Naive thymus-derived CD4-positive, alpha-beta T cell (primary cell): Measurements from ENCODE around the gene TLCD3A. TPM values are rescaled to one million over a fixed set of nuclear protein-coding genes. Genes with fewer than 3 reads are reported as not detected.

ENCODE experiments used
- ATAC-seq: fragments of 150-1000 bp; cut with Tn5 transposase; 2 replicates; pipeline ENCODE4 v1.10.0; 2021; ENCODE audit warnings: mild to moderate bottlenecking, moderate library complexity
- CTCF ChIA-PET: fragments of 350-600 bp; sonication (Branson Sonifier 250); formaldehyde crosslinking; loops from one replicate; lab custom pipeline; 2021; ENCODE audit warnings: antibody characterized with exemption; lab: Charles Lee
- POLR2A ChIA-PET: fragments of 350-600 bp; sonication (Branson Sonifier 250); formaldehyde crosslinking; loops from one replicate; lab custom pipeline; 2021; ENCODE audit warnings: antibody characterized with exemption, inconsistent platforms; lab: Charles Lee
- DNase-seq, 9 donors: peaks; one replicate each; pipeline versions ENCODE4 v3.0.0 to v3.0.0-alpha.2; 2020 to 2022; ENCODE audit warnings: mixed read lengths in 1 of 9
- H3K27ac ChIP-seq: one replicate; pipeline ENCODE4 v1.7.0; 2013; ENCODE audit warnings: mild to moderate bottlenecking, low read depth, low read length, moderate library complexity
- H3K27me3 ChIP-seq, 2 donors: one replicate each; pipeline ENCODE4 v1.7.0; 2013; ENCODE audit warnings: low read length in 2 of 2, mild to moderate bottlenecking in 2 of 2, moderate library complexity in 2 of 2; ENCODE audit not compliant: control insufficient read depth in 2 of 2, insufficient read depth in 2 of 2
- H3K36me3 ChIP-seq, 3 experiments: 1 replicate in 2 of 3; 2 replicates in 1 of 3; pipeline ENCODE4 v1.7.0; 2013; ENCODE audit warnings: low read length in 3 of 3, mild to moderate bottlenecking in 3 of 3, moderate library complexity in 1 of 3; ENCODE audit not compliant: insufficient read depth in 3 of 3, control insufficient read depth in 2 of 3
- H3K4me1 ChIP-seq, 2 donors: one replicate each; pipeline ENCODE4 v1.7.0; 2013; ENCODE audit warnings: low read length in 2 of 2, mild to moderate bottlenecking in 2 of 2, moderate library complexity in 1 of 2; ENCODE audit not compliant: control insufficient read depth in 2 of 2, insufficient read depth in 2 of 2
- H3K4me3 ChIP-seq: 2 replicates; pipeline ENCODE4 v1.7.0; 2013; ENCODE audit warnings: mild to moderate bottlenecking, low read length
- H3K9me3 ChIP-seq, 3 experiments: 1 replicate in 2 of 3; 2 replicates in 1 of 3; pipeline ENCODE4 v1.7.0; 2013; ENCODE audit warnings: low read length in 3 of 3; ENCODE audit not compliant: control insufficient read depth in 2 of 3
- H3K27ac Mint-ChIP-seq, 9 donors: one replicate each; pipeline ENCODE4 v1.8.0; 2020 to 2022; ENCODE audit warnings: mixed read lengths in 9 of 9, mild to moderate bottlenecking in 8 of 9, moderate library complexity in 5 of 9, inconsistent platforms in 2 of 9
- H3K27me3 Mint-ChIP-seq, 5 donors: one replicate each; pipeline ENCODE4 v1.8.0; 2021 to 2022; ENCODE audit warnings: mixed read lengths in 5 of 5, mild to moderate bottlenecking in 1 of 5
- H3K36me3 Mint-ChIP-seq, 5 donors: one replicate each; pipeline ENCODE4 v1.8.0; 2020 to 2022; ENCODE audit warnings: mixed read lengths in 5 of 5, mild to moderate bottlenecking in 3 of 5, inconsistent platforms in 1 of 5
- H3K4me1 Mint-ChIP-seq, 7 donors: one replicate each; pipeline ENCODE4 v1.8.0; 2020 to 2022; ENCODE audit warnings: mixed read lengths in 7 of 7, mild to moderate bottlenecking in 3 of 7, inconsistent platforms in 1 of 7
- H3K4me3 Mint-ChIP-seq, 10 donors: one replicate each; pipeline ENCODE4 v1.8.0; 2020 to 2022; ENCODE audit warnings: mild to moderate bottlenecking in 10 of 10, mixed read lengths in 10 of 10, moderate library complexity in 6 of 10, inconsistent platforms in 2 of 10
- H3K9me3 Mint-ChIP-seq, 11 donors: one replicate each; pipeline ENCODE4 v1.8.0; 2020 to 2022; ENCODE audit warnings: mixed read lengths in 11 of 11, mild to moderate bottlenecking in 4 of 11, inconsistent platforms in 1 of 11, moderate library complexity in 1 of 11
- intact Hi-C, 2 donors: fragments of 100-400 bp; cut with micrococcal nuclease; formaldehyde crosslinking; loops; one replicate each; pipeline ENCODE4 v1.15.1; 2023
- polyA plus RNA-seq, 2 donors: library from polyadenylated mRNA; unstranded; fragments of 300-500 nt; fragmentation: Illumina TruSeq; gene quantifications; one replicate each; pipeline ENCODE4 v1.2.3, GENCODE V29; 2021
- total RNA-seq, 6 experiments: library from RNA in 5 of 6; stranded (reverse) in 5 of 6; gene quantifications; 1 replicate in 5 of 6; 2 replicates in 1 of 6; pipeline ENCODE4 v1.2.3 and lab custom pipeline; 2021 to 2026

TLCD3A gene
- total and polyA plus RNA-seq, 7 experiments from 2014 or later = 0.36 to 21.5 (median 1.0) TPM; not detected in 1

GRCh38 chr17:721540-721937 is 10.9 kb upstream of the TLCD3A start:
- DNase-seq (no peak), ATAC-seq (no peak)
- intact Hi-C loops = no loop called here
- Mint-ChIP-seq H3K4me3 (no peak overlapping the region), H3K4me1 (peaks cover 0 to 10% (median 6%) of the 10 kb centered on the region in 7 donors), H3K36me3 (peaks cover 0 to 4% (median 0%) of the 10 kb centered on the region in 5 donors), H3K9me3 (peaks cover 0 to 3% (median 0%) of the 10 kb centered on the region in 11 donors), H3K27me3 (peaks cover 0 to 2% (median 0%) of the 10 kb centered on the region in 5 donors), H3K27ac (no peak overlapping the region)
- H3K36me3 ChIP-seq = no peaks in the 10 kb centered on the region
- ChIA-PET POLR2A (no interaction called here), CTCF (no interaction called here)
- H3K4me1 ChIP-seq = no peaks in the 10 kb centered on the region
- H3K27ac ChIP-seq = no peak overlapping the region
- no peak overlapping the region for H3K4me3 ChIP-seq
- H3K27me3 ChIP-seq = no peaks in the 10 kb centered on the region
- H3K9me3 ChIP-seq = no peaks in the 10 kb centered on the region

DNA sequence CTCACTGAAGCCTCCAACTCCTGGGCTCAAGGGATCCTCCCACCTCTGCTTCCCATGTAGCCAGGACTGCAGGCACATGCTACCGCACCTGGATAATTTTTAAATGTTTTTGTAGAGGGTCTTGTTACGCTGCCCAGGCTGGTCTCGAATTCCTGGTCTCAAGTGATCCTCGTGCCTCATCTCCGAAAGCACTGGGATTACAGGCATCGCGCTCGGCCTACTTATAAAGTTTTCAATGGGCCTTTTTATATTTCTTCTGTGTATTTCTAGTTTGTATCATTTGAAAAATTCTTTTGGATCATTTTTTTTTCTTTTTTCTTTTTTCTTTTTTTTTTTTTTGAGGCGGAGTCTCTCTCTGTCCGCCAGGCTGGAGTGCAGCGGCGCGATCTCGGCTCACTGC is 7.3 kb upstream of the TLCD3A start:
- no peak overlapping the region for H3K27ac ChIP-seq
- H3K27ac Mint-ChIP-seq = no peak overlapping the region
- H3K36me3 Mint-ChIP-seq = no peaks in the 10 kb centered on the region
- H3K9me3 ChIP-seq = no peaks in the 10 kb centered on the region
- ChIA-PET CTCF (no interaction called here), POLR2A (no interaction called here)
- H3K4me1 ChIP-seq = no peaks in the 10 kb centered on the region
- peaks cover 0 to 6% (median 4%) of the 10 kb centered on the region in 5 donors for H3K27me3 Mint-ChIP-seq
- intact Hi-C loops = no loop called here
- DNase-seq = no peak
- H3K9me3 Mint-ChIP-seq = peaks cover 0 to 3% (median 0%) of the 10 kb centered on the region in 11 donors
- ATAC-seq = no peak
- H3K4me1 Mint-ChIP-seq = peaks cover 0 to 4% (median 0%) of the 10 kb centered on the region in 7 donors
- no peak overlapping the region for H3K4me3 ChIP-seq
- no peaks in the 10 kb centered on the region for H3K36me3 ChIP-seq
- no peaks in the 10 kb centered on the region for H3K27me3 ChIP-seq
- no peak overlapping the region for H3K4me3 Mint-ChIP-seq

- no peak overlapping the region for H3K4me3 Mint-ChIP-seq
- H3K27ac Mint-ChIP-seq = no peak overlapping the region
- peaks cover 3 to 7% (median 4%) of the 10 kb centered on the region in 5 donors for H3K27me3 Mint-ChIP-seq
- H3K4me1 ChIP-seq = no peaks in the 10 kb centered on the region
- ATAC-seq (no peak), DNase-seq (no peak)
- H3K4me3 ChIP-seq = no peak overlapping the region
- ChIA-PET CTCF (no interaction called here), POLR2A (no interaction called here)
- peaks cover 0 to 3% (median 0%) of the 10 kb centered on the region in 11 donors for H3K9me3 Mint-ChIP-seq
- intact Hi-C loops = no loop called here
- no peaks in the 10 kb centered on the region for H3K9me3 ChIP-seq
- H3K36me3 Mint-ChIP-seq = peaks cover 0 to 1% (median 0%) of the 10 kb centered on the region in 5 donors
- peaks cover 0 to 5% (median 0%) of the 10 kb centered on the region in 7 donors for H3K4me1 Mint-ChIP-seq
- no peaks in the 10 kb centered on the region for H3K36me3 ChIP-seq
- H3K27ac ChIP-seq = no peak overlapping the region
- H3K27me3 ChIP-seq = no peaks in the 10 kb centered on the region
These were observed 6.7 kb upstream of the TLCD3A start for GRCh38 chr17:725746-726145.

GRCh38 chr17:726271-726919 is 6.0 kb upstream of the TLCD3A start:
- intact Hi-C loops = no loop called here
- Histone ChIP-seq H3K4me1 (no peaks in the 10 kb centered on the region), H3K36me3 (no peaks in the 10 kb centered on the region), H3K27ac (no peak overlapping the region), H3K27me3 (no peaks in the 10 kb centered on the region), H3K9me3 (no peaks in the 10 kb centered on the region), H3K4me3 (no peak overlapping the region)
- Mint-ChIP-seq H3K9me3 (peaks cover 0 to 3% (median 0%) of the 10 kb centered on the region in 11 donors), H3K27ac (no peak overlapping the region), H3K27me3 (peaks cover 3 to 7% (median 4%) of the 10 kb centered on the region in 5 donors), H3K4me1 (peaks cover 0 to 11% (median 0%) of the 10 kb centered on the region in 7 donors), H3K4me3 (no peak overlapping the region), H3K36me3 (peaks cover 0 to 1% (median 0%) of the 10 kb centered on the region in 5 donors)
- POLR2A ChIA-PET = interaction anchor here (0.7 kb wide), 1 partner anchor 10 kb away, joined by 3 read pairs; no protein-coding TSS in a partner anchor
- no peak for DNase-seq
- ATAC-seq = no peak
- CTCF ChIA-PET = no interaction called here

DNA sequence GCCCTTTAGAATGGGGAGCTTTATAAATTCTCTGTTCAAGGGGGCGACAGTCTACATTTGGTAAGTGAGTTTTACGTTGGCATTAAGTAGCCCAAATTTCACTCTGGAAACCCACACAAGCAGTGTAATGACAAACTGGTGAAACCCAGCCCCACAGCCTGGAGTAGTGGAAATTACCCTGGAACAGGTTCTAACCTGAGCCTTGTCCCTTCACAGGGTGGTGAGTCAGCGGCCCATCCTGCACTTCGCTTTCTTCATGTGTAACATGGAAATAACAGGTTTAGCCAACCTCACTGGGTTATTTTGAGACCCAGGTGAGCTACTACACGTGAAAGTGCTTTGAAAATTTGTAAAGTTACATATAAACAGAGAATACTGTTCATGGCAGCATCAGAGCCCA is 3.5 kb upstream of the TLCD3A start:
- Histone ChIP-seq H3K4me1 (peaks cover 4 to 9% of the 10 kb centered on the region in 2 donors), H3K9me3 (no peaks in the 10 kb centered on the region), H3K36me3 (no peaks in the 10 kb centered on the region), H3K27me3 (no peaks in the 10 kb centered on the region), H3K27ac (no peak overlapping the region), H3K4me3 (no peak overlapping the region)
- CTCF ChIA-PET = interaction anchor here (0.6 kb wide), 1 partner anchor 54 kb away, joined by 3 read pairs; no protein-coding TSS in a partner anchor
- H3K27ac Mint-ChIP-seq = no peak overlapping the region
- H3K36me3 Mint-ChIP-seq = peaks cover 0 to 4% (median 0%) of the 10 kb centered on the region in 5 donors
- H3K4me1 Mint-ChIP-seq = peaks cover 0 to 24% (median 6%) of the 10 kb centered on the region in 7 donors
- peaks cover 3 to 11% (median 4%) of the 10 kb centered on the region in 5 donors for H3K27me3 Mint-ChIP-seq
- intact Hi-C loops = no loop called here
- ATAC-seq = no peak
- POLR2A ChIA-PET = no interaction called here
- H3K9me3 Mint-ChIP-seq = peaks cover 0 to 3% (median 0%) of the 10 kb centered on the region in 11 donors
- DNase-seq = no peak
- H3K4me3 Mint-ChIP-seq = no peak overlapping the region

DNA sequence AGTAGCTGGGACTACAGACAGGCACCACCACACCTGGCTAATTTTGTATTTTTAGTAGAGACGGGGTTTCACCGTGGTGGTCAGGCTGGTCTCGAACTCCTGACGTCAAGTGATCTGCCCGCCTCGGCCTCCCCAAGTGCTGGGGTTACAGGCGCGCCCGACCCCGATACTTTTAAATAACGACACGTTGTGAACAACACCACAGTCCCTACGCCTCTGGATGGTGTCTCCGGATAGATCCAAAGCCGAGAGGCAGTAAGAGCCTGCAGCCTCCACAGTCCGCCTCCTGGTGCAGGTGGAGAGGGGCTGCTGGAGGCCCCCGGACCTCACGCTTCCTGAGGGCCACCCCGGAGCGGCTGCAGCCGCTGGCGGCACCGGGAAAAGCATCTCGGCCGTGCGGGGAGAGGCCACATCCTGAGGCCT is 741 bp upstream of the TLCD3A start:
- Histone ChIP-seq H3K4me1 (peaks cover 4 to 9% of the 10 kb centered on the region in 2 donors), H3K36me3 (no peaks in the 10 kb centered on the region), H3K9me3 (no peaks in the 10 kb centered on the region), H3K27ac (peak overlapping the region; percentile 29), H3K27me3 (no peaks in the 10 kb centered on the region), H3K4me3 (peak overlapping the region; percentile 41)
- Mint-ChIP-seq H3K4me3 (peak overlapping the region; percentile 10 to 84 (median 66)), H3K4me1 (peaks cover 0 to 35% (median 6%) of the 10 kb centered on the region in 7 donors), H3K9me3 (no peaks in the 10 kb centered on the region), H3K27me3 (peaks cover 3 to 13% (median 4%) of the 10 kb centered on the region in 5 donors), H3K36me3 (peaks cover 0 to 11% (median 0%) of the 10 kb centered on the region in 5 donors), H3K27ac (peak overlapping the region in 1 of 9 donors; percentile 58)
- POLR2A ChIA-PET = no interaction called here
- intact Hi-C loops = loop anchor here (1.0 to 5.0 kb wide), 4 partner anchors 17 to 246 kb away; partner anchors contain the start of genes GEMIN4 (in 2 of the 2), VPS53 (in 2 of the 2) and NXN (in 1 of the 2)
- CTCF ChIA-PET = no interaction called here
- DNase-seq = no peak
- peak; percentile 12 for ATAC-seq
